HepG2 (cell line): ENCODE results near the gene DERL2. TPM values are rescaled to one million over a fixed set of nuclear protein-coding genes. Genes with fewer than 3 reads are reported as not detected.

Experiments
- ARNT2 ChIP-seq: sonication (generic); formaldehyde crosslinking; IDR thresholded peaks from 2 replicates; pipeline ENCODE4 v1.8.0; 2022; ENCODE audit warnings: mild to moderate bottlenecking, low read depth, missing genetic modification reagents, moderate library complexity
- ARNTL ChIP-seq: sonication (generic); formaldehyde crosslinking; IDR thresholded peaks from 2 replicates; pipeline ENCODE4 v1.4.0; 2020; ENCODE audit warnings: mild to moderate bottlenecking, missing genetic modification reagents
- ATF4 ChIP-seq, 2 experiments: fragments of 450-650 bp in 1 of 2; sonication (generic) in 1 of 2; formaldehyde crosslinking; IDR thresholded peaks; 2 replicates each; pipeline versions ENCODE4 v1.5.0 to v1.8.0; 2020 to 2022; ENCODE audit warnings: mild to moderate bottlenecking in 1 of 2, missing genetic modification reagents in 1 of 2
- CCAR2 ChIP-seq: fragments of 200-400 bp; formaldehyde crosslinking; optimal IDR thresholded peaks from 2 replicates; pipeline ENCODE3; 2018; ENCODE audit warnings: low read depth, mild to moderate bottlenecking, low read length, moderate library complexity
- MAX ChIP-seq: IDR thresholded peaks from 2 replicates; pipeline ENCODE4 v1.6.1; 2012; ENCODE audit warnings: inconsistent platforms
- MLX ChIP-seq: IDR thresholded peaks from 2 replicates; pipeline ENCODE4 v1.6.1; 2016
- PCBP2 ChIP-seq: fragments of 200-400 bp; formaldehyde crosslinking; optimal IDR thresholded peaks from 2 replicates; pipeline ENCODE3; 2018; ENCODE audit warnings: low read length, low read depth; ENCODE audit not compliant: poor library complexity, severe bottlenecking
- POGK ChIP-seq: sonication (generic); formaldehyde crosslinking; conservative IDR thresholded peaks from 2 replicates; pipeline ENCODE4 v1.8.0; 2022; ENCODE audit warnings: mild to moderate bottlenecking, moderate library complexity, missing genetic modification reagents
- REPIN1 ChIP-seq: sonication (generic); formaldehyde crosslinking; IDR thresholded peaks from 2 replicates; pipeline ENCODE4 v1.8.0; 2022; ENCODE audit warnings: missing genetic modification reagents, low read depth, mild to moderate bottlenecking, borderline replicate concordance
- SMARCE1 ChIP-seq: fragments of 450-650 bp; IDR thresholded peaks from 2 replicates; pipeline ENCODE4 v1.6.1; 2017; ENCODE audit warnings: borderline replicate concordance
- STAT5B ChIP-seq: sonication (generic); formaldehyde crosslinking; IDR thresholded peaks from 2 replicates; pipeline ENCODE4 v1.4.0; 2020; ENCODE audit warnings: missing genetic modification reagents
- SYNCRIP ChIP-seq: fragments of 200-400 bp; formaldehyde crosslinking; IDR thresholded peaks from 2 replicates; pipeline ENCODE4 v1.6.1; 2018; ENCODE audit warnings: mild to moderate bottlenecking, low read depth, low read length; ENCODE audit not compliant: insufficient read depth
- TRIM24 ChIP-seq: sonication (generic); formaldehyde crosslinking; IDR thresholded peaks from 2 replicates; pipeline ENCODE4 v1.8.0; 2022; ENCODE audit warnings: mild to moderate bottlenecking, missing genetic modification reagents
- ZBED4 ChIP-seq: sonication (generic); formaldehyde crosslinking; IDR thresholded peaks from 2 replicates; pipeline ENCODE4 v1.4.0; 2020; ENCODE audit warnings: missing genetic modification reagents, borderline replicate concordance
- ZKSCAN1 ChIP-seq: fragments of 150-350 bp; IDR thresholded peaks from 2 replicates; pipeline ENCODE4 v1.6.1; 2014; ENCODE audit warnings: low read length
- ZKSCAN8 ChIP-seq: IDR thresholded peaks from 2 replicates; pipeline ENCODE4 v1.6.1; 2016; ENCODE audit warnings: borderline replicate concordance, missing genetic modification reagents, missing compliant biosample characterization
- ZNF260 ChIP-seq: sonication (generic); formaldehyde crosslinking; IDR thresholded peaks from 2 replicates; pipeline ENCODE4 v1.4.0; 2020; ENCODE audit warnings: missing genetic modification reagents, low read depth, mild to moderate bottlenecking, borderline replicate concordance
- polyA plus RNA-seq, 8 experiments: library from polyadenylated mRNA; depleted of rRNA in 3 of 8; stranded (reverse) in 7 of 8; unstranded in 1 of 8; fragments of >200 nt; fragmentation: Illumina TruSeq in 4 of 8; extraction: Trizol in 4 of 8; gene quantifications; 2 replicates each; pipeline versions ENCODE4 v1.2.1 to v1.2.3, GENCODE V29; 2011 to 2016; ENCODE audit warnings: low read depth in 4 of 8, missing spikeins in 1 of 8, mixed read lengths in 1 of 8; ENCODE audit not compliant: insufficient read depth in 1 of 8
- total RNA-seq, 5 experiments: library from RNA; depleted of rRNA; stranded (reverse); fragments of >200 nt; fragmentation: Illumina TruSeq; extraction: Trizol; gene quantifications; 2 replicates each; pipeline ENCODE4 v1.2.3, GENCODE V29; 2016; ENCODE audit warnings: low read depth in 1 of 5

The DERL2 gene
- total and polyA plus RNA-seq, 2 of the 13 experiments (the other 11 are each of a cell fraction or from before 2014, with no cell fraction given) = 59.3 to 65.2 TPM

- TF ChIP-seq POGK (CRISPR knock-in tag) (peak; percentile 77), ZNF260 (CRISPR knock-in tag) (no peak), ZKSCAN1 (no peak), MAX (peak; percentile 99), CCAR2 (no peak), ZBED4 (0 out of 2 replicates have a peak, but pooled peaks have one; percentile 34), ARNTL (CRISPR knock-in tag) (0 out of 2 replicates have a peak, but pooled peaks have one; percentile 59), REPIN1 (CRISPR knock-in tag) (peak; percentile 76), STAT5B (CRISPR knock-in tag) (0 out of 2 replicates have a peak, but pooled peaks have one; percentile 58), TRIM24 (CRISPR knock-in tag) (no peak), PCBP2 (no peak), SMARCE1 (no peak), MLX (CRISPR knock-in tag) (no peak), ATF4 (CRISPR knock-in tag; IDR thresholded peaks at IDR 0.05) (peak in 1 of 2 experiments; percentile 81; a peak in 2 of 4 replicates), SYNCRIP (no peak), ZKSCAN8 (CRISPR knock-in tag) (no peak), ARNT2 (peak; percentile 88)
These were observed 47.1 kb downstream of the DERL2 start, which contains the start of gene C1QBP (continued) for GRCh38 chr17:5438716-5439445.
